GM04504 (cell line): Measurements from ENCODE around the gene CDK14.

Experiments used
- DNase-seq: peaks from one replicate; pipeline ENCODE4 v3.0.0-alpha.2; 2012; ENCODE audit warnings: low read depth

Gene CDK14

GRCh38 chr7:91050677-91051076 is 454.6 kb downstream of the CDK14 start:
- no peak for DNase-seq

GRCh38 chr7:91051966-91052365 is 455.8 kb downstream of the CDK14 start:
- DNase-seq = no peak

- DNase-seq = no peak
Measured at GRCh38 chr7:91054374-91054773, 458.3 kb downstream of the CDK14 start.

GRCh38 chr7:91055219-91055618 is 459.1 kb downstream of the CDK14 start:
- no peak for DNase-seq

GRCh38 chr7:91062713-91063112 is 466.6 kb downstream of the CDK14 start:
- no peak for DNase-seq

GRCh38 chr7:91064052-91064451 is 467.9 kb downstream of the CDK14 start:
- no peak for DNase-seq

- no peak for DNase-seq
Measured at GRCh38 chr7:91064938-91065337, 468.8 kb downstream of the CDK14 start.

GRCh38 chr7:91066627-91067026 is 470.5 kb downstream of the CDK14 start:
- DNase-seq = no peak

- no peak for DNase-seq
Measured at GRCh38 chr7:91067242-91067641, 471.1 kb downstream of the CDK14 start.

GRCh38 chr7:91068136-91068795 is 472.1 kb downstream of the CDK14 start:
- no peak for DNase-seq

- no peak for DNase-seq
Measured at GRCh38 chr7:91069146-91069545, 473.0 kb downstream of the CDK14 start.

- DNase-seq = no peak
Measured at GRCh38 chr7:91079487-91079886, 483.4 kb downstream of the CDK14 start.

GRCh38 chr7:91080351-91080750 is 484.2 kb downstream of the CDK14 start:
- DNase-seq = no peak

GRCh38 chr7:91082038-91082437 is 485.9 kb downstream of the CDK14 start:
- peak; percentile 48 for DNase-seq

GRCh38 chr7:91082852-91083495 is 486.9 kb downstream of the CDK14 start:
- DNase-seq = no peak

GRCh38 chr7:91083855-91084644 is 487.9 kb downstream of the CDK14 start:
- DNase-seq = no peak

GRCh38 chr7:91085175-91085574 is 489.1 kb downstream of the CDK14 start:
- DNase-seq = no peak

GRCh38 chr7:91086200-91086599 is 490.1 kb downstream of the CDK14 start:
- DNase-seq = no peak

GRCh38 chr7:91088156-91088555 is 492.0 kb downstream of the CDK14 start:
- no peak for DNase-seq

GRCh38 chr7:91088691-91089090 is 492.6 kb downstream of the CDK14 start:
- DNase-seq = no peak

GRCh38 chr7:91089382-91089963 is 493.4 kb downstream of the CDK14 start:
- no peak for DNase-seq

GRCh38 chr7:91090684-91091083 is 494.6 kb downstream of the CDK14 start:
- no peak for DNase-seq

GRCh38 chr7:91091631-91092030 is 495.5 kb downstream of the CDK14 start:
- DNase-seq = no peak
